GM10847 (cell line): ENCODE results near the gene MCF2L.

Experiments
- POLR2A ChIP-seq: IDR thresholded peaks from 2 replicates; pipeline ENCODE4 v1.6.1; 2011; ENCODE audit not compliant: insufficient read length; ENCODE audit errors: extremely low read depth

The MCF2L gene

GRCh38 chr13:112934078-112934477 lies 34.9 kb upstream of the MCF2L start:
- TF ChIP-seq POLR2A, result no peak

- no peak for TF ChIP-seq POLR2A
Observed at GRCh38 chr13:112938680-112939079, 30.3 kb upstream of the MCF2L start.

GRCh38 chr13:112940236-112940635 lies 28.8 kb upstream of the MCF2L start:
- no peak for TF ChIP-seq POLR2A

GRCh38 chr13:112941349-112941748 lies 27.7 kb upstream of the MCF2L start:
- no peak for TF ChIP-seq POLR2A

GRCh38 chr13:112942689-112943308 lies 26.2 kb upstream of the MCF2L start:
- no peak for TF ChIP-seq POLR2A

- TF ChIP-seq POLR2A, result no peak
Observed at GRCh38 chr13:112943309-112944125, 25.5 kb upstream of the MCF2L start.

GRCh38 chr13:112947796-112948195 lies 21.2 kb upstream of the MCF2L start:
- TF ChIP-seq POLR2A, result no peak

GRCh38 chr13:112951674-112952371 lies 17.2 kb upstream of the MCF2L start:
- no peak for TF ChIP-seq POLR2A

- TF ChIP-seq POLR2A, result no peak
Observed at GRCh38 chr13:112952759-112953551, 16.1 kb upstream of the MCF2L start.

GRCh38 chr13:112953591-112954487 lies 15.2 kb upstream of the MCF2L start:
- no peak for TF ChIP-seq POLR2A

- TF ChIP-seq POLR2A, result no peak
Observed at GRCh38 chr13:112954488-112955270, 14.3 kb upstream of the MCF2L start.

GRCh38 chr13:112955271-112955937 lies 13.6 kb upstream of the MCF2L start:
- TF ChIP-seq POLR2A, result no peak

- TF ChIP-seq POLR2A, result no peak
Observed at GRCh38 chr13:112955956-112956355, 13.1 kb upstream of the MCF2L start.

GRCh38 chr13:112956571-112957294 lies 12.3 kb upstream of the MCF2L start:
- TF ChIP-seq POLR2A, result no peak
